GM19397 (cell line): ENCODE data around the gene PHACTR4.
"Not testable (repeated sequence)": the region's sequence is repeated elsewhere in the genome, so short reads cannot be mapped to it uniquely, and the experiment has no call there.

Experiments
- ATAC-seq: cut with Tn5 transposase; IDR thresholded peaks from one replicate; pipeline ENCODE4 v1.9.1; 2021; ENCODE audit warnings: mild to moderate bottlenecking, moderate library complexity; ENCODE audit not compliant: unreplicated experiment

PHACTR4 gene

DNA sequence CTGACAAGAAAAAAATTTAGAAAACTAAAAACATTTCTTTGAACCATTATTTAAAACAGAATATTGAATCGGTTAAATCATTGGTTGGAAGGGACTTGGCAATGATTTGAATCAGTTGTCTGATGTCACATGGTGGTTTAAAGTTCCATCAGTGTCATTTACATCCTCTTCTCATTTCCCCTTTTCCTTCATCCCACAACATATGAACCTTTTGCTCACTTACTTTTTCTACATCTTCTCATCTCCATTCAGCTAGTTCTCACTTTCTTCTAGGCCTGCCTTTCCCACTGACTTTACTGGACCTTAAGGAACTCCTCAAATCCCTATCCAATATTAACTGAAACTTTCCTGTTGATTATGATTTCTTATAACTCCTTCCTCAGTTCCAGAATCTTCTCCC, 58.5 kb downstream of the PHACTR4 start:
- ATAC-seq, result no peak

DNA sequence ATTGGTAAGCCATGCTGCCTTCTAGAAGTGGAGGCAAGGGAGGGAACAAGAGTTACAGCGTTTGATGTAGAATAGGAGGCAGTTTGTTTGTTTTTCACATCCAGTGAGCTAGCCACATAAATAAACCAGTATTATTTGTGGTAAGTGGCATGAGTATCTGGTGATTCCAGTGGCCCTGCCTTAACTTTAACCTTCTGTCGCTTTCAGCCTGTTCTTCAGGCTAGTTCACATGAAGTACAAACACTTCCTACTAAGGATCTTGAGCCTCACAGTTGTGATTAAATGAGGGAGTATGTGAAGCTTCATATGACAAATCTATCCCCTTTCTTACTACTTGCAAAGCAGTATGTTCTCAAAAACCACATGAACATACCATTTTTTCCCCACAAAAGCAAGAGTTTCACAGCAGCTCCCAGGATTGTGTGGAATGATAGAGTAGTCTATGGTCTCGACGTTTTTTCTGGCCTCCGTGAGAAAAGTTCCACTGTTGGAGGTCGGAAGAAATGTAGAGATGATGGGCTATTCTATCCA, 59.5 kb downstream of the PHACTR4 start:
- no peak for ATAC-seq

DNA sequence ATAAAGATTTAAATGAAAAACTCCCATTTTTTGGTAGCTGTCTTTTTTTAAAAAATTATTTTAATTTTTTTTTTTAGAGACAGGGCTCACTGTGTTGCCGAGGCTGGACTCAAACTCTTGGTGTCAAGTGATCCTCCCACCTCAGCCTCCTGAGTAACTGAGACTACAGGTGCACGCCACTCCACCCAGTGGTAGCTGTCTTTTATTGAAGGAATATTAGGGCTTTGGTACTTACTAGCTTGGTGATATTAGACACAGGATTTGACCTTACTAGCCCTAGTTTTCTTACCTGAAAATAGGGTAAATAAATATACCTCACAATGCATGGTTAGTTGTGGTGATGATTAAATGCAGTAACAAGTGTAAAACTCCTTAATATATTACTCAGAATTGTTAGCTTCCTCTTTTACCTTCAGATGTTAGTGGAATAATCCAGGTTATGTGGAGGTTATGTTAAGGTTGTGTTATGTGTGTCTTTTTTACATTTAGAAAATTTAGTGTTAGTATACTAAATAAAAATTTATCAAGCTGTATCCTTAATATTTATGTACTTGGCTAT, 66.8 kb downstream of the PHACTR4 start:
- ATAC-seq, result no peak

DNA sequence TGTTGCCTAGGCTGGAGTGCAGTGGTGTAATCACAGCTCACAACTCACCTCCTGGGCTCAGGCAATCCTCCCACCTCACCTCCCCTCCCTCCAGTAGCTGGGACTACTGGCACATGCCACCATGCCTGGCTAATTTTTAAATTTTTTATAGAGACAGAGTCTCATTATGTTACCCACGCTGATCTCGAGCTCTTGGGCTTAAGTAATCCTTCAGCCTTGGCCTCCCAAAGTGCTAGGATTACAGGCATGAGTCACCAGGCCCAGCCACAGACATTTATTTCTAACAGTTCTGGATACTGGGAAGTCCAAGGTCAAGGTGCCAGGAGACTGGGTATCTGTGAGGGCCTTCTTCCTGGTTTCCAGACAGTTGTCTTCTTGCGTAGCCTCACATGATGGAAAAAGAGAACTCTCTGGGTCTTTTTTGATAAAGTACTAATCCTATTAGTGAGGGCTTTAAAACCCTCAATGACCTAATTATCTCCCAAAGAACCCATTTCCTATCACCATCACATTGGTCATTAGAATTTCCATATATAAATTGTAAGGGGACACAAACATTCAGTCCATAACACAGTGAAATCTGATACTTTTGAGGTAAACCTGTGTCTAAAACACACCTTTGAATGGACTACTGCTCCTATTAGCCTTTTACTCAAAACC, 67.9 kb downstream of the PHACTR4 start:
- no peak for ATAC-seq

DNA sequence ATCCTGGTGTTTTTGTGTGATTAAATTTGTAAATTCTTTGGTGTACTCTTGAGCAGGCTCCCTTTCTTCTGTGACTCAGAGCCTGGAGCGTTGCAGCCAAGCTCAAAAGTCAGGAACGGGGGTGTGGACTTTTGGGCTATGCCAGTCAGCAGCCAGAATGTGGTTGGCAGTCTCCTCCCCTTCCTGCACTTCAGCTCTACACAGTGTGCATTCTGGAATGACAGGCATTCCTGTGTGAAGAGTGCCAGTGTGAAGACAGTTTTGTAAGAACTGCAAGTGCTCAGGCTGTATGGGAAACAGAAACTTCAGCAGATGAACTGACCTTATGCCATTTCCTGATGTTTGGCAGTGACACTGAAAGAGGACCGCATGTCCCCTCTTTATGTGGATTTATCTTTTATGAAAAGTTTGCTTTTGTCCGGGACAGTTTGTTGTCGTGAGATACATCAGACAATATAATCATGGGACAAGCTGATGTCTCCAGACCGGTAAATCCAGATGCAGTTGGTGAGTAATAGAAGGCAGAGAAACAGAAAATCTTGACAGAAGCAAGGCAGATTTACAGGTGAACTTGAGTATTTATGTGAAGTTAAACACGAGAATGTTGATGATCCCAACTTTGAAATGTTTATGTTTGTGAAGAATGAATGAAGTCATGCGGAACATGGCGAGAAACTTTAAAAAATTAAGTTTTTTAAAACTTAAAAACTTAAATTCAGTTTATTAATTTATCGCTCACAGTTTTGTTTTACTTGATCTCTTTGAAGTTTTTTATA, 68.6 kb downstream of the PHACTR4 start:
- ATAC-seq, result no peak

DNA sequence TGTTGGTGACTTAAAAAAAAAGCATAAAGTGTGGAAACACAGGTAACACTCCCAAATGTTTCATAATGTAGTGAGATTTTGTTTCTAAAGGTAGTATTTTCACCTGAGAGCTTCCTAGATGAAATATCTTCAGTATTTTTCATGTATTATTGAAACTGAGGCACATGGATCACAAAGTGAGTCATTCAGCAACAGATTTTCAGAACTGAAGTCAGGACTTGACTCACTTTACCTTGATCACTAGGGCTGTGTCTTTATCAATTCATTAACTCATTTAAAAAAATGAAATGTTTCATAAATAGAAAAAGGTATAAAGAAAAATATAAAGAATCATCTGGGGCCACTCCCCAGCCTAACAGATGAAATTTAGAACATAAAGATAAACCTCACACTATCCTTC, 69.8 kb downstream of the PHACTR4 start:
- ATAC-seq, result no peak

DNA sequence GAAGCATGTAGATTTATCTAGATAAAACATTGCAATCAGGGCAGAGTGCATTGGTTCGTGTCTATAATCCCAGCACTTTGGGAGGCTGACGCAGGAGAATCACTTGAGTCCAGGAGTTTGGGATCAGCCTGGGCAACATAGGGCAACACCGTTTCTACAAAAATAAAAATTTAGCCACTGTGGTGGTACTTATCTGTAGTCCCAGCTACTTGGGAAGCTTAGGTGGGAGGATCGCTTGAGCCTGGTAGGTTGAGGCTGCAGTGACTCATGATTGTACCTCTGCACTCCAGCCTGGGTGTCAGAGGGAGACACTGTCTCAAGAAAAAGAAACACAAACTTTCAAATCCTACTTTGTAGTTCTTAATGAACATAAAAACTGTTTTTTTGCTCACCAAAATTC, 72.1 kb downstream of the PHACTR4 start:
- no peak for ATAC-seq

DNA sequence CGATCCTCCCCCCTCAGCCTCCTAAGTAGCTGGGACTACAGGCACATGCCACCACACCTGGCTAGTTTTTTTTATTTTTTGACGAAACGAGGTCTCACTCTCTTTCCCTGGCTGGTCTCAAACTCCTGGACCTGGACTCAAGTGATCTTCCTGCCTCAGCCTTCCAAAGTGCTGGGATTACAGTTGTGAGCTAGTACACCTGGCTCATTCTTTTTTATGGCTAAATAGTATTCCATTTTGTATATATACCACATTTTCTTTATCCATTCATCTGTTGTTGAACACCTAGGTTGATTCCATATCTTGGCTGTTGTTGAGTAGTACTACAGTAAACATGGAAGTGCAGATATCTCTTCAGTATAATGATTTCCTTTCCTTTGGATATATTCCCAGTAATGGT, 74.0 kb downstream of the PHACTR4 start:
- no peak for ATAC-seq

DNA sequence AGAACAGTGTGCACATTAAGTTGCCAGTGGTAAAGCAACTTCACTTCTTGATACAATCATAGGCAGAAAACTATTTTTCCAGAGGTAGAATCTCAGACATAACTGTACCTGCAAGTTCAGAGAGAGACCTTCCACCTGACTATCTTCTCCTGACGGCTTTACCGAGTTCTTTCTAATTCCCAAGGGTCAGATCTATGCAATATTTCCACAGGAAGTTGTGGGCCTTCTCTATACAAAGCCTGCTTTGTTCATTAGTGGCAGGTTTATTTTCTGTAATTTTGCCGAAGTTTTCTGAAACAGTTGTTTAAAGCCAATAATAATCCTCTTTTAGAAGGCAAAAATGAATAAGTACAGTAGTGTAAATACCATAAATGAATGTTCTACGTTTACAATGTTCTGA, 78.1 kb downstream of the PHACTR4 start:
- no peak for ATAC-seq

DNA sequence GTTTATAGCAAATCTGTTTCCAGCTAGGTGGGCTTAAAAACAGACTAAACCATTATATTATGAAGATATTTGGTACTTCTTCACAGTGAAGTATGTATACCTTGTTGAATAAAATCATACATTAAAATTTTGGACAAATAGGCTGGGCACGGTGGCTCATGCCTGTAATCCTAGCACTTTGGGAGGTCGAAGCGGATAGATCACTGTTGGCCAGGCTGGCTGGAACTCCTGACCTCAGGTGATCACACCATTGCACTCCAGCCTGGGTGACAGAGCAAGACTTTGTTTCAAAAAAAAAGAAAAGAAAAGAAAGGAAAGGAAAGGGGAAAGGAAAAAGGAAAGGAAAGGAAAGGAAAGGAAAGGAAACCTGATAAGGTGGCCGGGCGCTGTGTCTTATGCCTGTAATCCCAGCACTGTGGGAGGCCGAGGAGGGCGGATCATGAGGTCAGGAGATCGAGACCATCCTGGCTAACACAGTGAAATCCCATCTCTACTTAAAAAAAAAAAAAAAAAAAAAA, 78.6 kb downstream of the PHACTR4 start:
- not testable (repeated sequence) for ATAC-seq

DNA sequence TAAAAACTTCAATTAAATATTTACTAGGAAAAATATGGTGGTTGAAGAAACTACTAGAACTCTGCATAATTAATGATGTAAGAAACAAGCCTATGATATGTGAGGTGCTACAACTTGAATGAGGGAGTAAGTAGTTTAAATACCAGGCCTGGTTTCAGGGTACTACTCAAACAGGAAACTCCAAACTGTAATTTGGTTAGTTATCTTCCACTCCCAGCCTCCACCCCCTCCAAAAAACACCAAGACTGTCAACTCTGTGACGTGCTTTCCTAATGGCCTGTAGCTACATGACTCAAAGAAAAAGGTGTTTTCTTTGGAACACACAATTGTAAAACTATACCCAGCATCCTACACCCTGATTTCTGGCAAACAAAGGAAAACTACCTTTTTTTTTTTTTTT, 80.4 kb downstream of the PHACTR4 start:
- no peak for ATAC-seq

DNA sequence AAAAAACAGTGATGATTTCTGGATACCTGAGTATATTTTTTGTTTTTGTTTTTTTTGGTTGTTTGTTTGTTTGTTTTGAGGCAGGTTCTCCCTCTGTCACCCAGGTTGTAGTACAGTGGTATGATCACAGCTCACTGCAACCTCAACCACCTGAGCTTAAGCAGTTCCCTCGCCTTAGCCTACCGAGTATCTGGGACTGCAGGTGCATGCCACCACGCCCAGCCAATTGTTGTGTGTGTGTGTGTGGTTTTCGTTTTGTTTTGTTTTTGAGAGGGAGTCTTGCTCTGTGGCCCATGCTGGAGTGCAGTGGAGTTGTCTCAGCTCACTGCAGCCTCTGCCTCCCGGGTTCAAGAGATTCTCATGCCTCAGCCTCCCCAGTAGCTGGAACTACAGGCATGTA, 81.0 kb downstream of the PHACTR4 start:
- no peak for ATAC-seq

DNA sequence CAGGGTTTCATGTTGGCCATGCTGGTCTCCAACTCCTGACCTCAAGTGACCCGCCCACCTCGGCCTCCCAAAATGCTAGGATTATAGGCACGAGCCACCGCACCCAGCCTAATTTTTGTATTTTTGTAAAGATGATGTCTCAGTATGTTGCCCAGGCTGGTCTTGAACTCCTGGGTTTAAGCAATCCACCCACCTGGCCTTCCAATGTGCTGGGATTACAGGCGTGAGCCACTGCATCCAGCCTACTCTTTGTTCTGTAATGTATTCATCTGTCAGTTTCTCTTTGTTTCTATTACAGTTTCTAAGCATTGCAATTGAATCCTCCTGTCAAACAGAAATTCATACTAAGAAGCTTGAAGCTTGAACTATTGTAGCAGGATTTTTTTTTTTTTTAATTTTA, 81.5 kb downstream of the PHACTR4 start:
- no peak for ATAC-seq

DNA sequence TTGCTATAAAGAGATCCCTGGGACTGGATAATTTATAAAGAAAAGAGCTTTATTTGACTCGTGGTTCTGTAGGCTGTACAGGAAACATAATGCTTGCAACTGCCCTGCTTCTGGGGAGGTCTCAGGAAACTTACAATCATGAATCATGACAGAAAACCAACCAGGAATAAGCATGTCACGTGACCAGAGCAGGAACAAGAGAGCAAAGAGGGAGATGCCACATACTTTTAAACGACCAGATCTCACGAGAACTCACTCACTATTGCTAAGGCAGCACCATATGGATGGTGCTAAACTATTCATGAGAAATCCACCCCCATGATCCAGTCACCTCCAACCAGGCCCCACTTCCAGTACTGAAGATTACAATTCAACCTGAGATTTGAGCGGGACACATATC, 86.5 kb downstream of the PHACTR4 start:
- ATAC-seq, result no peak

DNA sequence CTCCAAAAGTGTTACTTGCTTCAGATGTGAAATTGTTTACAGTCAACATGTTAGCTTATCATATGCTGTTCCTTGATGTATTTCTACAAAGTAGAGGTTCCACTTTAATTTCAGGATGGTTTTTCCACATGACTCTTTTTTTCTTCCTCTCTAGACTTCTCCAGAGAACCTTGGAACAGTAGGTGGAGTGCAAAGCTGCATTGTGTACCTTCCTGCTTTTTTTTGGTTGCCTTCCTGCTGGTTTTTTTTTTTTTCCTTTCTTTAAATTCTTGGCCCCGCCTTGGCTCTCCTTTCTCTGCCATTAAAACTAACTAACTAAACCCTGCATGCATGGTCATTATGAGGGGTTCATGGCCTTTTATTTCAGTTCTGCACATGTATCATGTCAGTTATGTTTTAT, 88.1 kb downstream of the PHACTR4 start:
- ATAC-seq, result no peak

DNA sequence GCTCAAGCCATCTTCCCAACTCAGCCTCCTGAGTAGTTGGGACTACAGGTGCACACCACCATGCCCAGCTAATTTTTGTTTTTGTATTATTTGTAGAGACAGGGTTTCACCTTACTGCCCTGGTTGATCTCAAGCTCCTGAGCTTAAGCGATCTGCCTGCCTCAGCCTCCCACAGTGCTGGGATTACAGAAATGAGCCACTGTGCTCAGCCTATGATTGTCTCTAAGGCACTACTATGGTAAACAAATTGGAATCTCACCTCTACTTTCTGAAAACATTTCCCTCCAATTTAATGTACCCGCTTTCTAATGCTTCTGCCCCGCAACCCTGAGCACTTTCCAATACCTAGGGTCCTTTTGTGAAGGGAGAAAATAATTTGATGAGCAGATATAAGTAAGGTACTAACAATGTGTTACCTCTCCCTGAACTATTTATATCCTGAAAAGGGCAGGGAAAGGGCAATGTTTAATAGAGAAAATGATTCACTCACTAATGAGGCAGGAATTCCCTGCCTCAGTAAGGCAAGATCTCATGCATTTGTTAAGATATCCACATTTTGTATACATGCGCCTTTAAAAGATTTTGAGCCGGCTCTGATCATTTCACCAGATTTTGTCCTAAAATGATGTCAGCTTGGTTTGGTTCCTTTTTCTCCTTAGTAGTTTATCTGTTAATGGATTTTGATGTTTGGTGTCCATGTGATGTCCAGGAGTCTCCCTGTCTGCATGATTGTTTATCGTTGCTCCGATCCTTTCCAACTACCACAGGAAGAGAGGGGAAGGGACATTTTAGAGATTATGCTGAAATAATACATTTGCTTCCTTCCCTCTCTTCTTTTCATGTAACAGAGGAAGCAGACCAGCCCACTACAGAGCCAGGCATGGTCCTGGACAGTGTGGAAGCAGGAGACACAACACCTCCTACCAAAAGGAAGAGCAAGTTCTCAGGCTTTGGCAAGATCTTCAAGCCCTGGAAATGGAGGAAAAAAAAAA, 89.0 kb downstream of the PHACTR4 start:
- ATAC-seq, result no peak

DNA sequence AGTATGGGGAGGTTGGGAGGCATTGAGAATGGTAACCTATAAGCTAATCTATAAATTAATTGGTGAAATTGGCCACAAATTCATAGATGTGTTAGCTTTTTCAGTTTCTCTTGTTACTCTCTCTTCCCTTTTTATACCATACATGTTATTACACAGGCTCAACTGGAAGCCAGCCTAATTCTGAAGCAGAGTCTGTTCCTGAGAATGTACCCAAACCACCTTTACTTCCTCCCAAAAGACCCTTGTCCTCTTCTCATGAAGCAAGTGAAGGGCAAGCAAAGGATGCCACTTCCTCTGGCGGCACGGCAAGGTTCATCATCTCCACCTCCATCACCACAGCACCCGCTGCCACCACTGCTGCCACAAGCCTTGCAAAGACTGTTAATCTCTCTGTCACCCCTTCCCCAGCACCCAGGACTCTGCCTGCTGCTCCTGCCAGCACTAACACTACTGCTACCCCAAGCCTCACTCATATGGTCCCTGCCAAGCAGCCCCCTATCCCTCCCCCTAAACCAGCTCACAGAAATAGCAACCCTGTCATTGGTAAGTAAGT, 96.8 kb downstream of the PHACTR4 start:
- no peak for ATAC-seq

DNA sequence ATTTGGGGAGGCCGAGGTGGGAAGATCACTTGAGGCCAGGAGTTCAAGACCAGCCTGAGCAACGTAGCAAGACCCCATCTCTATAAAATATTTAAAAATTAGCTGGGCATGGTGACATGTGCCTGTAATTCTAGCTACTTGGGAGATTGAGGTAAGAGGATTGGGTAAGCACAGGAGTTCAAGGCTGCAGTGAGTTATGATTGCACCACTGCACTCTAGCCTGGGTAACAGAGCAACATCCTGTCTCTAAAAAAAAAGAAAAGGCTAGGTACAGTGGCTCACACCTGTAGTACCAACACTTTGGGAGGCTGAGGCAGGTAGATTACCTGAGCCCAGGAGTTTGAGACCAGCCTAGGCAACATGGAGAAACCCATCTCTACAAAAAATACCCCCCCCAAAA, 100.6 kb downstream of the PHACTR4 start:
- ATAC-seq, result no peak

DNA sequence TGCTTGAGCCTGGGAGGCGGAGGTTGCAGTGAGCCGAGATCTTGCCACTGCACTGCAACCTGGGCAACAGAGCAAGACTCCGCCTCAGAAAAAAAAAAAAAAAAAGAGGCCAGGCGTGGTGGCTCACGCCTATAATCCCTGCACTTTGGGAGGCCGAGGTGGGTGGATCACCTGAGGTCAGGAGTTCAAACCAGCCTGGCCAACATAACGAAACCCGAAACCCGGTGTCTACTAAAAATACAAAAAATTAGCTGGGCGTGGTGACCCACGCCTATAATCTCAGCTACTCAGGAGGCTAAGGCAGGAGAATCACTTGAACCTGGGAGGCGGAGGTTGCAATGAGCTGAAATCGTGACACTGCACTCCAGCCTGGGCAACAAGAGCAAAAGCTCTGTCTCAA, 110.0 kb downstream of the PHACTR4 start:
- ATAC-seq, result not testable (repeated sequence)

DNA sequence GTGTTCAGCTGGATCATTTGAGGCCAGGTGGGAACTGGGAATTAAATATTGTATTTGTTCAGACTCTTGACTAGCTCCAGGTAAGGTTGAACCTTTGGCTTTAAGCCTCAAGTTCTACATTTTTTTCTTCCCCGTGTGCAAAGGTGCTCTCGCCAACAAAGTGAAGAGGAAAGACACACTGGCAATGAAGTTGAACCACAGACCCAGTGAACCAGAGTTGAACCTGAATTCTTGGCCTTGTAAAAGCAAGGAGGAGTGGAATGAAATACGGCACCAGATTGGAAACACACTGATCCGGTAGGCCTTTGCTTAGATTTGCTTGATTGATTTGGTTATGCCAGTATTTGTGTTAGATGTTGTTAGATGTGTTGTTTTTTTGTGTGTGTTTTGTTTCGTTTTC, 110.8 kb downstream of the PHACTR4 start:
- ATAC-seq, result no peak
